ENCODE data around the gene POLR2C. TPM values are rescaled to one million over a fixed set of nuclear protein-coding genes. Genes with fewer than 3 reads are reported as not detected.

The POLR2C gene
- total and polyA plus RNA-seq, 2 experiments from 2014 or later: 56.6 to 92.5 TPM

- Histone ChIP-seq H3K79me2 (peaks cover 75% of the 10 kb centered on the region), H2AFZ (peak overlapping the region; percentile 52)
- DNase-seq (ENCODE audit: low spot score): peak; percentile 42
Observed at GRCh38 chr16:57446531-57447185, 15.8 kb upstream of the POLR2C start.

GRCh38 chr16:57447186-57447962 lies 15.1 kb upstream of the POLR2C start, which contains the start of the genes CIAPIN1 and COQ9:
CIAPIN1 (minus strand) TSS chr16:57447385; CDS start chr16:57440928, 6,457 bp downstream.
COQ9 (plus strand) TSS chr16:57447479; CDS start chr16:57447506, 27 bp downstream.
- H3K9me3 ChIP-seq (ENCODE audit: low read depth): no peaks in the 10 kb centered on the region
- no peak for TF ChIP-seq EZH2phosphoT487 (IDR thresholded peaks at IDR 0.05; ENCODE audit: low read depth, severe bottlenecking, unreplicated experiment)
- peak within 1 kb of the TSS; percentile 95 for H3K27ac ChIP-seq
- H3K4me3 ChIP-seq: peak within 1 kb of the TSS; percentile 80
- H3K4me1 ChIP-seq (ENCODE audit: insufficient read depth): peaks cover 16% of the 10 kb centered on the region
- no peaks in the 10 kb centered on the region for H3K9me2 ChIP-seq (replicated peaks; ENCODE audit: insufficient read depth)
- H3K27me3 ChIP-seq: no peaks in the 10 kb centered on the region
- peak within 1 kb of the TSS; percentile 55 for H2AFZ ChIP-seq
- peak within 1 kb of the TSS; percentile 89 for H3K4me2 ChIP-seq
- DNase-seq (ENCODE audit: low spot score): peak; percentile 98
- H4K20me1 ChIP-seq (ENCODE audit: insufficient read depth, poor library complexity, severe bottlenecking): no peaks in the 10 kb centered on the region
- 2% methylated on average over 48 of the region's 68 CpGs for WGBS (ENCODE audit: low lambda C conversion rate, missing lambda C conversion rate)
- H3K79me2 ChIP-seq: peaks cover 68% of the 10 kb centered on the region
- no peaks in the 10 kb centered on the region for H3K36me3 ChIP-seq (replicated peaks; ENCODE audit: insufficient read depth, low read depth)

More at GRCh38 chr16:57446531-57447185, 15.8 kb upstream of the POLR2C start:
- Histone ChIP-seq H3K4me1 (ENCODE audit: insufficient read depth) (peaks cover 16% of the 10 kb centered on the region), H3K9me2 (replicated peaks; ENCODE audit: insufficient read depth) (no peaks in the 10 kb centered on the region), H3K4me2 (peak overlapping the region; percentile 86), H3K4me3 (peak overlapping the region; percentile 68), H4K20me1 (ENCODE audit: insufficient read depth, poor library complexity, severe bottlenecking) (no peaks in the 10 kb centered on the region), H3K27ac (peak overlapping the region; percentile 95), H3K9me3 (ENCODE audit: low read depth) (no peaks in the 10 kb centered on the region), H3K36me3 (replicated peaks; ENCODE audit: insufficient read depth, low read depth) (no peaks in the 10 kb centered on the region), H3K27me3 (no peaks in the 10 kb centered on the region)
- no peak for TF ChIP-seq CTCF (IDR thresholded peaks at IDR 0.05; ENCODE audit: poor library complexity)
- TF ChIP-seq EZH2phosphoT487 (IDR thresholded peaks at IDR 0.05; ENCODE audit: low read depth, severe bottlenecking, unreplicated experiment): no peak
- no peak for TF ChIP-seq EZH2 (IDR thresholded peaks at IDR 0.05; ENCODE audit: borderline replicate concordance)
- 7% methylated on average over 28 of the region's 28 CpGs for WGBS (ENCODE audit: low lambda C conversion rate, missing lambda C conversion rate)

GRCh38 chr16:57452021-57452420 lies 10.5 kb upstream of the POLR2C start:
- Histone ChIP-seq H3K79me2 (peaks cover 22% of the 10 kb centered on the region), H3K4me3 (no peak overlapping the region), H4K20me1 (ENCODE audit: insufficient read depth, poor library complexity, severe bottlenecking) (no peaks in the 10 kb centered on the region), H3K27ac (no peak overlapping the region), H3K9me3 (ENCODE audit: low read depth) (no peaks in the 10 kb centered on the region), H3K4me1 (ENCODE audit: insufficient read depth) (peaks cover 11% of the 10 kb centered on the region), H3K36me3 (replicated peaks; ENCODE audit: insufficient read depth, low read depth) (no peaks in the 10 kb centered on the region), H3K27me3 (no peaks in the 10 kb centered on the region), H2AFZ (no peak overlapping the region), H3K9me2 (replicated peaks; ENCODE audit: insufficient read depth) (no peaks in the 10 kb centered on the region), H3K4me2 (no peak overlapping the region)
- TF ChIP-seq CTCF (IDR thresholded peaks at IDR 0.05; ENCODE audit: poor library complexity): no peak
- no peak for TF ChIP-seq EZH2 (IDR thresholded peaks at IDR 0.05; ENCODE audit: borderline replicate concordance)
- TF ChIP-seq EZH2phosphoT487 (IDR thresholded peaks at IDR 0.05; ENCODE audit: low read depth, severe bottlenecking, unreplicated experiment): no peak
- DNase-seq (ENCODE audit: low spot score): no peak
- 95% methylated on average over 10 of the region's 10 CpGs for WGBS (ENCODE audit: low lambda C conversion rate, missing lambda C conversion rate)

GRCh38 chr16:57462978-57463362 lies 491 bp downstream of the POLR2C start:
- no peak for DNase-seq (ENCODE audit: low spot score)
- TF ChIP-seq EZH2phosphoT487 (IDR thresholded peaks at IDR 0.05; ENCODE audit: low read depth, severe bottlenecking, unreplicated experiment) (no peak), EZH2 (IDR thresholded peaks at IDR 0.05; ENCODE audit: borderline replicate concordance) (no peak), CTCF (IDR thresholded peaks at IDR 0.05; ENCODE audit: poor library complexity) (no peak)
- Histone ChIP-seq H4K20me1 (ENCODE audit: insufficient read depth, poor library complexity, severe bottlenecking) (no peaks in the 10 kb centered on the region), H3K4me3 (peak overlapping the region; percentile 90), H3K36me3 (replicated peaks; ENCODE audit: insufficient read depth, low read depth) (no peaks in the 10 kb centered on the region), H3K27ac (peak overlapping the region; percentile 89), H3K27me3 (no peaks in the 10 kb centered on the region), H3K9me3 (ENCODE audit: low read depth) (no peaks in the 10 kb centered on the region), H3K4me2 (peak overlapping the region; percentile 91), H3K79me2 (peaks cover 47% of the 10 kb centered on the region), H2AFZ (peak overlapping the region; percentile 67), H3K4me1 (ENCODE audit: insufficient read depth) (peaks cover 10% of the 10 kb centered on the region), H3K9me2 (replicated peaks; ENCODE audit: insufficient read depth) (no peaks in the 10 kb centered on the region)
- WGBS (ENCODE audit: low lambda C conversion rate, missing lambda C conversion rate): 3% methylated on average over 16 of the region's 16 CpGs

Measured in hepatocyte (in vitro differentiated cells).